ENCODE results near the gene RPS6KB1.
A peak's percentile ranks its signal among the peaks of the same experiment; 100 is the strongest.
"Not testable (repeated sequence)": the region's sequence is repeated elsewhere in the genome, so short reads cannot be mapped to it uniquely, and the experiment has no call there.

Gene RPS6KB1

GRCh38 chr17:59872351-59872750 is 20.6 kb upstream of the RPS6KB1 start:
- no peak for DNase-seq

DNA sequence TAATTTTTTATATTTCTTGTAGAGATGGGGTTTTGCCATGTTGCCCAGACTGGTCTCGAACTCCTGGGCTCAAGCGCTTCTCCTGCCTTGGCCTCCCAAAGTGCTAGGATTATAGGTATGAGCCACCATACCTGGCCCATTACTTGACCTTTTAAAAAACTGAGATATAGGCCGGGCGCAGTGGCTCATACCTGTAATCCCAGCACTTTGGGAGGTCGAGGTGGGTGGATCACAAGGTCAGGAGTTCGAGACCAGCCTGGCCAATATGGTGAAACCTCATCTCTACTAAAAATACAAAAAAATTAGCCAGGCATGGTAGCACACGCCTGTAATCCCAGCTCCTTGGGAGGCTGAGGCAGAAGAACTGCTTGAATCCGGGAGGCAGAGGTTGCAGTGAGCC is 19.5 kb upstream of the RPS6KB1 start:
- DNase-seq: not testable (repeated sequence)

GRCh38 chr17:59874376-59874775 is 18.5 kb upstream of the RPS6KB1 start:
- DNase-seq: no peak

- DNase-seq: no peak
These were observed 16.8 kb upstream of the RPS6KB1 start for GRCh38 chr17:59876107-59876506.

- DNase-seq: no peak
These were observed 15.0 kb upstream of the RPS6KB1 start for GRCh38 chr17:59877965-59878364.

DNA sequence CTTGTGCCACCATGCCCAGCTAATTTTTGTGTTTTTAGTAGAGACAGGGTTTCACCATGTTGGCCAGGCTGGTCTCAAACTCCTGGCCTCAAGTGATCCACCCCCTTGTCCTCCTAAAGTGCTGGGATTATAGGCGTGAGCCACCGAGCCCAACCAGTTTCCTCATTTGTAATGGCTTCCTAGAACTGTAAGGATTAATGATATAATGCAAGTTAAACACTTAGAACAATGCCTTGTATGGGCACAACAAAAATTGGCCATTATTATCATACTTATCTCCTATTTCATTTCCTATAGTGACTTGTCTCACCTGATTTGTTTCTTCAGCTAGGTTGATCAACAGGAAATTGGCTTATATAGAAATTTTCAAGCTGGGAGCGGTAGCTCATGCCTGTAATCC is 14.3 kb upstream of the RPS6KB1 start:
- no peak for DNase-seq

- DNase-seq: no peak
These were observed 8.1 kb upstream of the RPS6KB1 start for GRCh38 chr17:59884861-59885260.

GRCh38 chr17:59888145-59888750 is 4.7 kb upstream of the RPS6KB1 start:
- no peak for DNase-seq

- no peak for DNase-seq
These were observed 2.2 kb upstream of the RPS6KB1 start for GRCh38 chr17:59890720-59891119.

DNA sequence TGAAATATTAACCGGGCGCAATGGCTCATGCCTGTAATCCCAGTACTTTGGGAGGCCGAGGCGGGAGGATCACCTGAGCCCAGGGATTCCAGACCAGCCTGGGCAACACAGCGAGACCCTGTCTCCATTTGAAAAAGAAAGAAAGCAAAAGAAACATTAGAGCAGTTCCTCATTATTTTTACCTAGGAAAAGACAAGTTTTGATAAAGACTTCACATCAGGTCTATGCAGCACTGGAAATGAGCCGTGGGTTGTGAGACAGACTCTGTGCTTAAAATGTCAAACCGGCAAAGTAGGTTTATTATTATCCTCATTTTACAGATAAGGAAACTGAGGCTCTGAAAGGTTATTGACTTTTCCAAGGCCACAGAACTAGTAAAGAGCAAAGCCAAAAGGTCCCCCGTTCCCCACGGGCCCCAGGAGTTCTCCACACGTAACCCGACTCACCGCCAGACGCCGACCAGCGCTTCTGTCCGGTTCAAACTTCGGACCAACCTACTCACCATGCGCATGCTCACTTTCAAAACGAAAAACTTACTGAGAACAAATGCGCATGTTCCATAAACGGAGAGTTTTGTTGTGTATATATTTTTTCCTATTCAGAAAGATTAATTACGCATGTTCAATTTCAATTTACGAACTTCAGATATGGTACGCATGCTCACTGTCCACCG is 534 bp upstream of the RPS6KB1 start:
- peak in 1 of 6 experiments; percentile 58 for DNase-seq

- DNase-seq: no peak
These were observed 767 bp downstream of the RPS6KB1 start for GRCh38 chr17:59893676-59894100.

DNA sequence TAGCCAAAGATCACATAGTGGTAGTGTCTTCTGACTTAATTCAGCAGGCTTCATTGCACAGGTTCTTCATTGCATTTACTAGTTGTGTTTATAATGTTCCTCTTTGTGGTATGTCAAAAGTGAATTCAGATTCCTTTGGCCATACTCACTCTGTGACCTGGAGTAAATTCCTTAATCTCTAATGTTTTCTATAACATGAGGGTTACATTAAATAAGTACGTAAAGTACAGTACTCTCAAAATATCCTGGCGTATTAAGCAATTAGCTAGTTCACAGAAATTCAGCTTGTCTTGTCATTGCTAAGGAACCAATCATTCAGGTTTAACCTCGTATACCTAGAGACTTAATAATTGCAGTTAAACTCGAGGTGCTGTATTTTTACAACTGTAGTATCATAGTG is 4.2 kb downstream of the RPS6KB1 start:
- DNase-seq: no peak

DNA sequence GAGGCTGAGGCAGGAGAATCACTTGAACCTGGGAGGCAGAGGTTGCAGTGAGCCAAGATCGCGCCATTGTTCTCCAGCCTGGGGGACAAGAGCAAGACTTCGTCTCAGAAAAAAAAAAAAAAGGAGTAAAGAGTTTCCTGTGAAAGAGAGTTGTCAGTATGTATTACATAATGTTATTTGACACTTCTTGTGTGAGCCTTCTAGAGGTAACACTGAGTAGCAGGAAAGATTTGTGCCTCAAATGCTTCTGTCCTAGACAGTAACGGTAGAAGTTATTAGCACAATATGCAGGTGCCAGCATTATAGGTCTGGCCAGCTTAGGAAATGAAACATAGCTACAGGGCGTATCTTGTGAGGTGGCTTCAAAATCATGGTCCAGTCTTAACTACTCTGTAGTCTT is 6.2 kb downstream of the RPS6KB1 start:
- DNase-seq: peak in 1 of 6 experiments; percentile 37

- no peak for DNase-seq
These were observed 8.7 kb downstream of the RPS6KB1 start for GRCh38 chr17:59901604-59902003.

DNA sequence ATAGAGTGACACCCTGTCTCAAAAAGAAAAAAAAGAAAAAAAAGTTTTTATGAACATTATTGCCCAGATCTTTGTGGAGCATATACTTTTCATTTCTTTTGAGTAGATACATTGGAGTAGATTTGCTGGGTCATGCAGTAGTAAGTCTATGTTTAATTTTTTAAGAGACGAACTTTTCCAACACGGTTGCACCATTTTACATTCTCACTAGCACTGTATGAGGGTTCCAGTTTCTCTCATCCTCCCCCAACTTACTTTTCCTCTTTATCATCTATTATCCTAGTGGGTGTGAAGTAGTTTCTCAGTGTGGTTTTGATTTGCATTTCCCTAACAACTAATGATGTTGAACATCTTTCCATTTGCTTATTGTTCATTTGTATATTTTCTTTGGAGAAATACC is 10.5 kb downstream of the RPS6KB1 start:
- DNase-seq: no peak

DNA sequence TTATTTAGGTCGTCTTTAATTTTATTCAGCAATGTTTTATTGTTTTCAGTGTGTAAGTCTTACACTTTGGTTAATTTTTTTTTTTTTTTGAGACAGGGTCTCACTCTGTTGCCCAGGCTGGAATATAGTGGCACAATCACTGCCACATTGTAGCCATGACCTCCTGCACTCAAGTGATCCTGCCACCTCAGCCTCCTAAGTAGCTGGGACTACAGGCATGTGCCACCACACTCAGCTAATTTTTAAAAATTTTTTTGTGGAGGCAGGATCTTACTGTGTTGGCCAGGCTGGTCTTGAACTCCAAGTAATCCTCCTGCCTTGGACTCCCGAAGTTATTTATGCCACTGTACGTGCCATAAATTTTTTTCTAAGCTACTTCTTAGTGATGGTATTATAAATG is 14.5 kb downstream of the RPS6KB1 start:
- no peak for DNase-seq

- DNase-seq: peak in 3 of 6 experiments; percentile 10 to 46 (median 45)
These were observed 21.4 kb downstream of the RPS6KB1 start for GRCh38 chr17:59914274-59914854.

- DNase-seq: no peak
These were observed 23.5 kb downstream of the RPS6KB1 start for GRCh38 chr17:59916446-59916845.

DNA sequence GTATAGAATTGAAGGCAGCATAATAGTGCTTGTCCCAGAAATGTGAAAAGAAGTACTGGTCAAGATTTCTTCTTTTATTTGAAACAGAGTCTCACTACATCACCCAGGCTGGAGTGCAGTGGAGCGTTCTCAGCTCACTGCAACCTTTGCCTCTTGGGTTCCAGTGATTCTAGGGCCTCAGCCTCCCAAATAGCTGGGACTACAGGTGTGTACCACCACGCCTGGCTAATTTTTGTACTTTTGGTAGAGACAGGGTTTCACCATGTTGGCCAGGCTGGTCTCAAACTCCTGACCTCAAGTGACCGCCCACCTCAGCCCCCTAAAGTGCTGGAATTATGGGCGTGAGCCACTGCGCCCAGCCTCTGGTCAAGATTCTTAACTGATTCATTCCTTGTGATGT is 27.7 kb downstream of the RPS6KB1 start:
- not testable (repeated sequence) for DNase-seq

DNA sequence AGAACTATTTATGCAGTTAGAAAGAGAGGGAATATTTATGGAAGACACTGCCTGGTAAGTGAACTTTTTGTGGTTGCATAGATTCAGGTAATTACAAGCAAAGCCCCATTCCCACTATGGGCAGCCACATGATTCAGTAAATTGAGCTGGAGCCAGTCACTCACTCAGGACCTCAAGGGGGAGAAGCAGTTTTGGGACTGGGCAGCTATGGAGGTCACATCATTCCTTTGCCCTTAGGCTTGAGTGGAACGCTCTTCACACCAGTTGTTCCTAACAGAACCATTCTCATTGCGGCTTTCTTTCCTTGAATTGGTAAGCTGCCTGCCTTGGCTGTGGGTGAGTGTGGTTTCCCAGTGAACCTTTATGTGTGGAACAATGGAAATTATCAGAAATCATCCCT is 37.2 kb downstream of the RPS6KB1 start:
- not testable (repeated sequence) for DNase-seq

DNA sequence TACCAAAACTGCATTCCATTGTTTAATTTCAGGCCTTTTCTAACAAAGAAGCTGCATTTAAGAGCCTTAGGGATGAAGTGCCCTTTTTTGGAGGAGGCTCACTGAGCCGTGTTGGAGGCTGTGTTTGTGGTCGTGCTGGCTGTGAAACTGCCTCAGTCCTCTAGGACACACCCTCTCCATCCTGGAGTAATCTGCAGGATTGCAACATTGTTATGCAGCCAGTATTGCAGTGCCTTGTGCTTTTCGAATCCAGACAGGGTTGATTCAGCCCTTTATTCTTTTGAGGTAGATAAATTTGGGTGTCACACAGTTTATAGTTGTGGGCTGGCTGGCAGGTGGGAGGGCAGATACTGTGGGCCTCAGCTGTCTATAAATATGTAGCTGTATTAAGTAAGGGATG is 37.8 kb downstream of the RPS6KB1 start:
- not testable (repeated sequence) for DNase-seq

- not testable (repeated sequence) for DNase-seq
These were observed 40.4 kb downstream of the RPS6KB1 start for GRCh38 chr17:59933317-59933716.

DNA sequence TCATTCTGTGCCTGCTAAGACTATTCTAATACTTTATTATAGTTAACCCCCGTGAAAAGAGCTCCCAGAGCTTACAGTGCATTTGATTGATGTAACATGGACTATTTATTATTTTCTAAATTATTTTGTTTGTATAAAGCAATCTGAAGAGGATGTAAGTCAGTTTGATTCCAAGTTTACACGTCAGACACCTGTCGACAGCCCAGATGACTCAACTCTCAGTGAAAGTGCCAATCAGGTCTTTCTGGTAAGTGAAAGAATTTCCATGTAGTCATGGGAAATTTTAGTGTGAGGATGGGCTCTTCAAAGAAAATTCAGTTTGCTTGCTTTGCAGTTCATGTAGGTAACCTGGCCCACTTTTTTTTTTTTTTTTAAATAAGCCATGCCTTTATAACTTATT is 47.8 kb downstream of the RPS6KB1 start:
- DNase-seq: not testable (repeated sequence)

GRCh38 chr17:59941131-59941530 is 48.2 kb downstream of the RPS6KB1 start:
- DNase-seq: no peak

All from stimulated activated naive CD4-positive, alpha-beta T cell (primary cell).